Esophagus squamous epithelium (tissue), 4 donors: ENCODE data around the gene CDKAL1.
"Not testable (repeated sequence)": the region's sequence is repeated elsewhere in the genome, so short reads cannot be mapped to it uniquely, and the experiment has no call there.

Source experiments
- POLR2A ChIP-seq, 4 donors: fragments of 450-650 bp; IDR thresholded peaks; one replicate each; pipeline ENCODE4 v1.6.1; 2017; ENCODE audit warnings: antibody characterized with exemption in 4 of 4, mild to moderate bottlenecking in 4 of 4, moderate library complexity in 3 of 4
- TF ChIP-seq, protein P1 (sequence below), 6 experiments: fragments of 450-650 bp in 4 of 6; fragments of 200-600 bp in 2 of 6; sonication (generic) in 2 of 6; IDR thresholded peaks; one replicate each; pipeline ENCODE4 v1.5.1; 2016 to 2019; ENCODE audit warnings: antibody characterized with exemption in 6 of 6, mild to moderate bottlenecking in 4 of 6, moderate library complexity in 4 of 6

DNA sequence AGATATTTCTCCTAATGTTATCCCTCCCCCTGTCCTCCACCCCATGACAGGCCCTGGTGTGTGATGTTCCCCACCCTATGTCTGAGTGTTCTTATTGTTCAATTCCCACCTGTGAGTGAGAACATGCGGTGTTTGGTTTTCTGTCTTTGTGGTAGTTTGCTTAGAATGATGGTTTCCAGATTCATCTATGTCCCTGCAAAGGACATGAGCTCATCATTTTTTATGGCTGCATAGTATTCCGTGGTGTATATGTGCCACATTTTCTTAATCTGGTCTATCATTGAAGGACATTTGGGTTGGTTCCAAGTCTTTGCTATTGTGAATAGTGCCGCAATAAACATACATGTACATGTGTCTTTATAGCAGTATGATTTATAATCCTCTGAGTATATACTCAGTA lies 83.3 kb downstream of the CDKAL1 start:
- TF ChIP-seq, protein P1, sequence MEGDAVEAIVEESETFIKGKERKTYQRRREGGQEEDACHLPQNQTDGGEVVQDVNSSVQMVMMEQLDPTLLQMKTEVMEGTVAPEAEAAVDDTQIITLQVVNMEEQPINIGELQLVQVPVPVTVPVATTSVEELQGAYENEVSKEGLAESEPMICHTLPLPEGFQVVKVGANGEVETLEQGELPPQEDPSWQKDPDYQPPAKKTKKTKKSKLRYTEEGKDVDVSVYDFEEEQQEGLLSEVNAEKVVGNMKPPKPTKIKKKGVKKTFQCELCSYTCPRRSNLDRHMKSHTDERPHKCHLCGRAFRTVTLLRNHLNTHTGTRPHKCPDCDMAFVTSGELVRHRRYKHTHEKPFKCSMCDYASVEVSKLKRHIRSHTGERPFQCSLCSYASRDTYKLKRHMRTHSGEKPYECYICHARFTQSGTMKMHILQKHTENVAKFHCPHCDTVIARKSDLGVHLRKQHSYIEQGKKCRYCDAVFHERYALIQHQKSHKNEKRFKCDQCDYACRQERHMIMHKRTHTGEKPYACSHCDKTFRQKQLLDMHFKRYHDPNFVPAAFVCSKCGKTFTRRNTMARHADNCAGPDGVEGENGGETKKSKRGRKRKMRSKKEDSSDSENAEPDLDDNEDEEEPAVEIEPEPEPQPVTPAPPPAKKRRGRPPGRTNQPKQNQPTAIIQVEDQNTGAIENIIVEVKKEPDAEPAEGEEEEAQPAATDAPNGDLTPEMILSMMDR (IDR thresholded peaks at IDR 0.05) = not testable (repeated sequence)
- not testable (repeated sequence) for TF ChIP-seq POLR2A (IDR thresholded peaks at IDR 0.05)
